WTC11 (cell line): Measurements from ENCODE around the gene LSM7. TPM values are rescaled to one million over a fixed set of nuclear protein-coding genes. Genes with fewer than 3 reads are reported as not detected.
A peak's percentile ranks its signal among the peaks of the same experiment; 100 is the strongest.

Experiments used
- ATAC-seq: fragments of 200-7000 bp; cut with Tn5 transposase; 2 replicates; pipeline ENCODE4 v1.10.0; 2021; ENCODE audit warnings: mild to moderate bottlenecking, moderate library complexity
- CTCF ChIA-PET: fragments of 300-600 bp; sonication (Branson Sonifier 250); formaldehyde crosslinking; loops from one replicate; lab custom pipeline; 2021; ENCODE audit warnings: antibody characterized with exemption; lab: Charles Lee
- POLR2A ChIA-PET: fragments of 350-600 bp; sonication (Branson Sonifier 250); formaldehyde crosslinking; loops from one replicate; lab custom pipeline; 2021; ENCODE audit warnings: antibody characterized with exemption; lab: Charles Lee
- DNase-seq: peaks from one replicate; pipeline ENCODE4 v3.0.0; 2021; ENCODE audit warnings: low spot score
- H3K27ac Mint-ChIP-seq: 2 replicates; pipeline ENCODE4 v1.8.0; 2021; ENCODE audit warnings: mixed read lengths
- H3K27me3 Mint-ChIP-seq: 2 replicates; pipeline ENCODE4 v1.8.0; 2021; ENCODE audit warnings: low read depth, mild to moderate bottlenecking, moderate library complexity, mixed read lengths
- H3K36me3 Mint-ChIP-seq: 2 replicates; pipeline ENCODE4 v1.8.0; 2021; ENCODE audit warnings: mixed read lengths
- H3K4me1 Mint-ChIP-seq: 2 replicates; pipeline ENCODE4 v1.8.0; 2022; ENCODE audit warnings: mixed read lengths
- H3K4me3 Mint-ChIP-seq: 2 replicates; pipeline ENCODE4 v1.8.0; 2021; ENCODE audit warnings: mild to moderate bottlenecking, moderate library complexity, mixed read lengths
- H3K9me3 Mint-ChIP-seq: 2 replicates; pipeline ENCODE4 v1.8.0; 2021; ENCODE audit warnings: mixed read lengths
- CREB1 ChIP-seq: sonication (generic); formaldehyde crosslinking; IDR thresholded peaks from 2 replicates; pipeline ENCODE4 v1.8.0; 2023; ENCODE audit warnings: mild to moderate bottlenecking, missing genetic modification reagents
- FOXP1 ChIP-seq: sonication (generic); formaldehyde crosslinking; IDR thresholded peaks from 2 replicates; pipeline ENCODE4 v1.8.0; 2022; ENCODE audit warnings: missing genetic modification reagents, mild to moderate bottlenecking, moderate library complexity, borderline replicate concordance
- FOXP4 ChIP-seq: sonication (generic); formaldehyde crosslinking; IDR thresholded peaks from 2 replicates; pipeline ENCODE4 v1.8.0; 2022; ENCODE audit warnings: mild to moderate bottlenecking, missing genetic modification reagents
- GRHL2 ChIP-seq: fragments of 250-450 bp; sonication (Bioruptor Pico); IDR thresholded peaks from 2 replicates; pipeline ENCODE4 v1.8.0; 2022; ENCODE audit warnings: mild to moderate bottlenecking, moderate library complexity; ENCODE audit not compliant: insufficient replicate concordance, severe bottlenecking
- IRF2 ChIP-seq: sonication (generic); formaldehyde crosslinking; IDR thresholded peaks from 2 replicates; pipeline ENCODE4 v1.8.0; 2022; ENCODE audit warnings: low read depth, missing genetic modification reagents, borderline replicate concordance
- JUN ChIP-seq: sonication (generic); formaldehyde crosslinking; IDR thresholded peaks from 2 replicates; pipeline ENCODE4 v1.8.0; 2023; ENCODE audit warnings: mild to moderate bottlenecking, missing genetic modification reagents
- NFE2L1 ChIP-seq: sonication (generic); formaldehyde crosslinking; IDR thresholded peaks from 2 replicates; pipeline ENCODE4 v1.8.1; 2023; ENCODE audit warnings: missing genetic modification reagents
- NR3C1 ChIP-seq: sonication (generic); formaldehyde crosslinking; conservative IDR thresholded peaks from 2 replicates; pipeline ENCODE4 v1.8.1; 2023; ENCODE audit warnings: low read depth, mild to moderate bottlenecking, missing genetic modification reagents
- RORB ChIP-seq: fragments of 250-450 bp; sonication (Bioruptor Pico); IDR thresholded peaks from 2 replicates; pipeline ENCODE4 v1.9.0; 2021; ENCODE audit warnings: mild to moderate bottlenecking
- SMAD4 ChIP-seq: sonication (generic); formaldehyde crosslinking; IDR thresholded peaks from 2 replicates; pipeline ENCODE4 v1.8.0; 2022; ENCODE audit warnings: mild to moderate bottlenecking, missing genetic modification reagents
- SP1 ChIP-seq: sonication (generic); formaldehyde crosslinking; conservative IDR thresholded peaks from 2 replicates; pipeline ENCODE4 v1.8.1; 2022; ENCODE audit warnings: missing genetic modification reagents
- ZNF232 ChIP-seq: sonication (generic); formaldehyde crosslinking; IDR thresholded peaks from 2 replicates; pipeline ENCODE4 v1.8.0; 2022; ENCODE audit warnings: mild to moderate bottlenecking, missing genetic modification reagents
- ZNF396 ChIP-seq: fragments of 250-450 bp; sonication (Bioruptor Pico); IDR thresholded peaks from 2 replicates; pipeline ENCODE4 v1.8.0; 2021; ENCODE audit warnings: mild to moderate bottlenecking, moderate library complexity, borderline replicate concordance
- total RNA-seq: library from RNA; stranded (reverse); gene quantifications from 3 replicates; pipeline ENCODE4 v1.2.3, GENCODE V29; 2021
- TF ChIP-seq, protein P1 (sequence below): fragments of 200-600 bp; IDR thresholded peaks from 2 replicates; pipeline ENCODE4 v1.8.0; 2022; ENCODE audit warnings: antibody characterized with exemption
- TF ChIP-seq, protein P2 (sequence below): sonication (generic); formaldehyde crosslinking; IDR thresholded peaks from 2 replicates; pipeline ENCODE4 v1.8.1; 2023; ENCODE audit warnings: mild to moderate bottlenecking, missing genetic modification reagents, moderate library complexity
- TF ChIP-seq, protein P3 (sequence below): sonication (generic); formaldehyde crosslinking; IDR thresholded peaks from 2 replicates; pipeline ENCODE4 v1.8.0; 2023; ENCODE audit warnings: missing genetic modification reagents, mild to moderate bottlenecking, borderline replicate concordance
- TF ChIP-seq, protein P4 (sequence below): sonication (generic); formaldehyde crosslinking; IDR thresholded peaks from 2 replicates; pipeline ENCODE4 v1.8.0; 2022; ENCODE audit warnings: mild to moderate bottlenecking, missing genetic modification reagents

The LSM7 gene
- total RNA-seq, 1 experiment from 2014 or later, result 245 TPM

GRCh38 chr19:2290441-2291184, 37.8 kb downstream of the LSM7 start (continued):
- TF ChIP-seq, protein P1, sequence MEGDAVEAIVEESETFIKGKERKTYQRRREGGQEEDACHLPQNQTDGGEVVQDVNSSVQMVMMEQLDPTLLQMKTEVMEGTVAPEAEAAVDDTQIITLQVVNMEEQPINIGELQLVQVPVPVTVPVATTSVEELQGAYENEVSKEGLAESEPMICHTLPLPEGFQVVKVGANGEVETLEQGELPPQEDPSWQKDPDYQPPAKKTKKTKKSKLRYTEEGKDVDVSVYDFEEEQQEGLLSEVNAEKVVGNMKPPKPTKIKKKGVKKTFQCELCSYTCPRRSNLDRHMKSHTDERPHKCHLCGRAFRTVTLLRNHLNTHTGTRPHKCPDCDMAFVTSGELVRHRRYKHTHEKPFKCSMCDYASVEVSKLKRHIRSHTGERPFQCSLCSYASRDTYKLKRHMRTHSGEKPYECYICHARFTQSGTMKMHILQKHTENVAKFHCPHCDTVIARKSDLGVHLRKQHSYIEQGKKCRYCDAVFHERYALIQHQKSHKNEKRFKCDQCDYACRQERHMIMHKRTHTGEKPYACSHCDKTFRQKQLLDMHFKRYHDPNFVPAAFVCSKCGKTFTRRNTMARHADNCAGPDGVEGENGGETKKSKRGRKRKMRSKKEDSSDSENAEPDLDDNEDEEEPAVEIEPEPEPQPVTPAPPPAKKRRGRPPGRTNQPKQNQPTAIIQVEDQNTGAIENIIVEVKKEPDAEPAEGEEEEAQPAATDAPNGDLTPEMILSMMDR, result no peak
- TF ChIP-seq, protein P2, sequence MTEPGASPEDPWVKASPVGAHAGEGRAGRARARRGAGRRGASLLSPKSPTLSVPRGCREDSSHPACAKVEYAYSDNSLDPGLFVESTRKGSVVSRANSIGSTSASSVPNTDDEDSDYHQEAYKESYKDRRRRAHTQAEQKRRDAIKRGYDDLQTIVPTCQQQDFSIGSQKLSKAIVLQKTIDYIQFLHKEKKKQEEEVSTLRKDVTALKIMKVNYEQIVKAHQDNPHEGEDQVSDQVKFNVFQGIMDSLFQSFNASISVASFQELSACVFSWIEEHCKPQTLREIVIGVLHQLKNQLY (CRISPR knock-in tag), result no peak
- no peak for TF ChIP-seq RORB (CRISPR knock-in tag)
- TF ChIP-seq, protein P3, sequence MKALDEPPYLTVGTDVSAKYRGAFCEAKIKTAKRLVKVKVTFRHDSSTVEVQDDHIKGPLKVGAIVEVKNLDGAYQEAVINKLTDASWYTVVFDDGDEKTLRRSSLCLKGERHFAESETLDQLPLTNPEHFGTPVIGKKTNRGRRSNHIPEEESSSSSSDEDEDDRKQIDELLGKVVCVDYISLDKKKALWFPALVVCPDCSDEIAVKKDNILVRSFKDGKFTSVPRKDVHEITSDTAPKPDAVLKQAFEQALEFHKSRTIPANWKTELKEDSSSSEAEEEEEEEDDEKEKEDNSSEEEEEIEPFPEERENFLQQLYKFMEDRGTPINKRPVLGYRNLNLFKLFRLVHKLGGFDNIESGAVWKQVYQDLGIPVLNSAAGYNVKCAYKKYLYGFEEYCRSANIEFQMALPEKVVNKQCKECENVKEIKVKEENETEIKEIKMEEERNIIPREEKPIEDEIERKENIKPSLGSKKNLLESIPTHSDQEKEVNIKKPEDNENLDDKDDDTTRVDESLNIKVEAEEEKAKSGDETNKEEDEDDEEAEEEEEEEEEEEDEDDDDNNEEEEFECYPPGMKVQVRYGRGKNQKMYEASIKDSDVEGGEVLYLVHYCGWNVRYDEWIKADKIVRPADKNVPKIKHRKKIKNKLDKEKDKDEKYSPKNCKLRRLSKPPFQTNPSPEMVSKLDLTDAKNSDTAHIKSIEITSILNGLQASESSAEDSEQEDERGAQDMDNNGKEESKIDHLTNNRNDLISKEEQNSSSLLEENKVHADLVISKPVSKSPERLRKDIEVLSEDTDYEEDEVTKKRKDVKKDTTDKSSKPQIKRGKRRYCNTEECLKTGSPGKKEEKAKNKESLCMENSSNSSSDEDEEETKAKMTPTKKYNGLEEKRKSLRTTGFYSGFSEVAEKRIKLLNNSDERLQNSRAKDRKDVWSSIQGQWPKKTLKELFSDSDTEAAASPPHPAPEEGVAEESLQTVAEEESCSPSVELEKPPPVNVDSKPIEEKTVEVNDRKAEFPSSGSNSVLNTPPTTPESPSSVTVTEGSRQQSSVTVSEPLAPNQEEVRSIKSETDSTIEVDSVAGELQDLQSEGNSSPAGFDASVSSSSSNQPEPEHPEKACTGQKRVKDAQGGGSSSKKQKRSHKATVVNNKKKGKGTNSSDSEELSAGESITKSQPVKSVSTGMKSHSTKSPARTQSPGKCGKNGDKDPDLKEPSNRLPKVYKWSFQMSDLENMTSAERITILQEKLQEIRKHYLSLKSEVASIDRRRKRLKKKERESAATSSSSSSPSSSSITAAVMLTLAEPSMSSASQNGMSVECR (CRISPR knock-in tag), result no peak
- TF ChIP-seq ZNF396 (CRISPR knock-in tag), result no peak
- TF ChIP-seq SP1 (CRISPR knock-in tag), result no peak; the same call in 1 of the 2 replicates
- peak; percentile 19; the same call in 1 of the 2 replicates for TF ChIP-seq FOXP1 (CRISPR knock-in tag)
- TF ChIP-seq CREB1 (CRISPR knock-in tag), result no peak
- no peak for TF ChIP-seq SMAD4 (CRISPR knock-in tag)
- TF ChIP-seq, all 79 proteins: peak for 5

- Mint-ChIP-seq H3K27me3 (peaks cover 74% of the 10 kb centered on the region), H3K36me3 (no peaks in the 10 kb centered on the region), H3K4me1 (peaks cover 9% of the 10 kb centered on the region; the same call in 1 of the 2 replicates), H3K27ac (no peak overlapping the region), H3K9me3 (no peaks in the 10 kb centered on the region), H3K4me3 (peak overlapping the region; percentile 63)
- DNase-seq (no peak), ATAC-seq (no peak)
- CTCF ChIA-PET, result interaction anchor here (1.0 to 2.7 kb wide), 5 partner anchors 15 to 91 kb away, joined by 3 to 10 read pairs (median 6); no protein-coding TSS in a partner anchor
- POLR2A ChIA-PET, result interaction anchor here (1.5 kb wide), 1 partner anchor 14 kb away, joined by 3 read pairs; no protein-coding TSS in a partner anchor
- TF ChIP-seq GRHL2 (CRISPR knock-in tag), result no peak
- TF ChIP-seq, protein P4, sequence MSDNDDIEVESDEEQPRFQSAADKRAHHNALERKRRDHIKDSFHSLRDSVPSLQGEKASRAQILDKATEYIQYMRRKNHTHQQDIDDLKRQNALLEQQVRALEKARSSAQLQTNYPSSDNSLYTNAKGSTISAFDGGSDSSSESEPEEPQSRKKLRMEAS, result 0 out of 2 replicates have a peak, but pooled peaks have one; percentile 26
These were observed 38.5 kb downstream of the LSM7 start for GRCh38 chr19:2289714-2290435.

DNA sequence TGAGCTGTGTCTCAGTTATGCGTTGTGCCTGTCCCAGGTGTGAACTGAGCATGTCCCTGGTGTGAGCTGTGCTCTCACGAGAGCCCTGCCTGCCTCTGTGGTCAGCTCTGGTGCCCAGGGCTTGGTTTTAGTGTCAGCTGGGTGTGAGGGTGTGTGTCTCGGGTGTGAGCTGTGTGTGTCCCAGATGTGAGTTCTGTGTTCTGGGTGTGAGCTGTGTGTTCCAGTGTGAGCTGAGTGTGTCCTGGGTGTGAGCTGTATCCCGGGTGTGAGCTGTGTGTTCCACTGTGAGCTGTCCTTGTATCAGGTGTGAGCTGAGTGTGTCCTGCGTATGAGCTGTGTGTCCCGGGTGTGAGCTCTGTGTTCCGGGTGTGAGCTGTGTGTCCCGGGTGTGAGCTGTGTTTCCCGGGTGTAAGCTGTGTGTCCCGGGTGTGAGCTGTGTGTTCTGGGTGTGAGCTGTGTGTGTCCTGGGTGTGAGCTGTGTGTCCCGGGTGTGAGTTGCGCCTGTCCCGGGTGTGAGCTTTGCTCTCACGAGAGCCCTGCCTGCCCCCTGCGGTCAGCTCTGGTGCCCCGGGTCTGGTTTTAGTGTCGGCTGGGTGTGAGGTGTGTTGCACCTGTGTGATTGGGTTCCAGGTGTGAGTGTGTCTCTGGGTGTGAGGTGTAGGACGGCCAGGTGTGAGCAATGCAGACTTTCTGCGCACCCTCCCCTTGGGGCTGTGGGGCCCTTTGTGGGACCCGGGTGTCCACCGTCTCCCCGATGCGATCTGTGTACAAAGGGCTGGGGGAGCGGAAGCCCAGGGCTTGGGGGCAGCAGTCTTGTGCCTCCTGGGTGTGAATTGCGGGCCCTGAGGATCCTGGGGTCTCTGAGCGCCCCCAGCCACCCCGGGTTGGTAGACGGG, 39.3 kb downstream of the LSM7 start:
- ATAC-seq (no peak), DNase-seq (no peak)
- Mint-ChIP-seq H3K9me3 (no peaks in the 10 kb centered on the region), H3K27me3 (peaks cover 71% of the 10 kb centered on the region), H3K27ac (no peak overlapping the region), H3K4me3 (peak overlapping the region; percentile 63), H3K36me3 (no peaks in the 10 kb centered on the region), H3K4me1 (peaks cover 9% of the 10 kb centered on the region; the same call in 1 of the 2 replicates)
- ChIA-PET POLR2A (no interaction called here), CTCF (interaction anchor here (0.7 to 2.7 kb wide), 6 partner anchors 13 to 90 kb away, joined by 3 to 10 read pairs (median 6); no protein-coding TSS in a partner anchor)
- no peak for TF ChIP-seq IRF2 (CRISPR knock-in tag)
- no peak for TF ChIP-seq FOXP4
- no peak for TF ChIP-seq SMAD4 (CRISPR knock-in tag)
- no peak for TF ChIP-seq JUN (CRISPR knock-in tag)
- TF ChIP-seq NFE2L1 (CRISPR knock-in tag), result no peak
- TF ChIP-seq, protein P4, result no peak
- TF ChIP-seq NR3C1, result no peak
- no peak for TF ChIP-seq ZNF232 (CRISPR knock-in tag)
- TF ChIP-seq GRHL2 (CRISPR knock-in tag), result no peak
- no peak for TF ChIP-seq SP1 (CRISPR knock-in tag)
